Esophagus muscularis mucosa (tissue), 4 donors: Measurements from ENCODE around the gene MUC21. TPM values are rescaled to one million over a fixed set of nuclear protein-coding genes. Genes with fewer than 3 reads are reported as not detected.

Experiments used
- DNase-seq: peaks from one replicate; pipeline ENCODE4 v3.0.0-alpha.2; 2017; ENCODE audit errors: extremely low spot score
- H3K27ac ChIP-seq, 4 donors: fragments of 200-600 bp; sonication (generic); replicated peaks in 1 of 4; 1 replicate in 3 of 4; 2 replicates in 1 of 4; pipeline ENCODE4 v1.5.1; 2016 to 2019; ENCODE audit warnings: mild to moderate bottlenecking in 1 of 4
- H3K27me3 ChIP-seq, 4 donors: fragments of 200-600 bp; sonication (generic); one replicate each; pipeline versions ENCODE4 v1.5.1 to v1.6.0; 2016 to 2019
- H3K36me3 ChIP-seq, 4 donors: fragments of 200-600 bp; sonication (generic); one replicate each; pipeline ENCODE4 v1.5.1; 2016 to 2019
- H3K4me1 ChIP-seq, 4 donors: fragments of 200-600 bp; sonication (generic); one replicate each; pipeline ENCODE4 v1.5.1; 2016 to 2019
- H3K4me3 ChIP-seq, 4 donors: fragments of 200-600 bp; sonication (generic); 1 replicate in 2 of 4; 2 replicates in 2 of 4; pipeline ENCODE4 v1.5.1; 2016 to 2019; ENCODE audit warnings: mild to moderate bottlenecking in 4 of 4, moderate library complexity in 1 of 4
- H3K9me3 ChIP-seq, 4 donors: fragments of 200-600 bp; sonication (generic); 1 replicate in 3 of 4; 2 replicates in 1 of 4; pipeline ENCODE4 v1.5.1; 2016 to 2019
- EP300 ChIP-seq: sonication (generic); formaldehyde crosslinking; IDR thresholded peaks from one replicate; pipeline ENCODE4 v1.6.1; 2017; ENCODE audit warnings: antibody characterized with exemption
- POLR2A ChIP-seq: fragments of 450-650 bp; IDR thresholded peaks from one replicate; pipeline ENCODE4 v1.6.1; 2017; ENCODE audit warnings: antibody characterized with exemption, moderate library complexity, mild to moderate bottlenecking, low read depth
- POLR2AphosphoS5 ChIP-seq, 2 donors: sonication (generic); formaldehyde crosslinking; IDR thresholded peaks; one replicate each; pipeline ENCODE4 v1.6.1; 2017; ENCODE audit warnings: antibody characterized with exemption in 2 of 2
- WGBS: methylation state at CpG from one replicate; pipeline ENCODE4 v1.1.5; 2018; 5-methylcytosine and 5-hydroxymethylcytosine counted together
- intact Hi-C: fragments of 100-400 bp; cut with DNase I; formaldehyde crosslinking; loops from one replicate; pipeline ENCODE4 v1.15.1; 2023
- total RNA-seq, 4 donors: library from RNA; depleted of rRNA; stranded (reverse); fragments of >200 nt; gene quantifications; one replicate each; pipeline versions ENCODE4 v1.1.0 to v1.2.1, GENCODE V29; 2016
- TF ChIP-seq, protein P1 (sequence below), 3 experiments: fragments of 200-600 bp in 2 of 3; fragments of 450-650 bp in 1 of 3; sonication (generic) in 2 of 3; IDR thresholded peaks; one replicate each; pipeline ENCODE4 v1.5.1; 2017 to 2019; ENCODE audit warnings: antibody characterized with exemption in 3 of 3, mild to moderate bottlenecking in 2 of 3, moderate library complexity in 1 of 3

The MUC21 gene
- total RNA-seq, 4 donors from 2014 or later = 2.1 TPM; not detected in 3

DNA sequence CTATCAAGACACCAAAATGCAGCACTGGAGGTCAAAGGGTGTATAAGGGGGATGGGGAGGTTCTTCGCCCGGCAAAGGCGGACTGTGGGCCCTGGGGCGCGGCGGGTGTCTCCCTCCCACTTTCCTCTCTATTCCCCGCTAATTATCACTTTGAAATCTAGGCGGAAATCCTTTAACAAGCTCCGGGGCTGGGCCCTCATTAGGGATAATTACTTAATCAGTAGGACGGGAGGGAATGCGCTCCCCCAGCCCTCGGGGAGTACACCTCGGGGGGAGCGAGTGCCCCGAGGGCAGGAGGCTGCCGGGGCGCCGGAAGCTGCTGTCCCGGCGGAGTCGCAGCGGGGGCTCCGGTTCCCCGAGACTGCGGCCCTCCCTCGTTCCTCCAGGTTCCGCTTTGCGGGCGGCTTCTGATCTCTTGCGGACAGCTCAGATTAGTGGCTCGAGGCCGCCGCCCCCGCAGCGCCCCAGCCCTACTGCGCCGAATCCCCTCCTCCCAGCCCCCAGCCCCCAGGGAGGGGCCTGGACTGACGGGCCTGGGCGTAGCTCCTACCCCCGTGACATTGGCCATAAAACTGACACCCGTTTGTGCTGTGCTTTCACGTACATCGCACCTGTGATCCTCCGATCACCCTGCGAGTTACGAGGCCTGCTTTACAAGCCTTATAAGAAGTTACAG, 28.0 kb upstream of the MUC21 start:
- Histone ChIP-seq H3K4me1 (peaks cover 10 to 13% (median 13%) of the 10 kb centered on the region in 4 donors), H3K36me3 (no peaks in the 10 kb centered on the region), H3K4me3 (peak overlapping the region; percentile 54 to 62 (median 55)), H3K27ac (peak overlapping the region in 2 of 4 donors; percentile 17 to 24), H3K9me3 (no peaks in the 10 kb centered on the region), H3K27me3 (peaks cover 0 to 44% (median 0%) of the 10 kb centered on the region in 4 donors)
- 17% methylated on average over 10 of the region's 46 CpGs for WGBS
- peak in 1 of 2 donors; percentile 11 for TF ChIP-seq POLR2AphosphoS5 (IDR thresholded peaks at IDR 0.05)
- TF ChIP-seq, protein P1, sequence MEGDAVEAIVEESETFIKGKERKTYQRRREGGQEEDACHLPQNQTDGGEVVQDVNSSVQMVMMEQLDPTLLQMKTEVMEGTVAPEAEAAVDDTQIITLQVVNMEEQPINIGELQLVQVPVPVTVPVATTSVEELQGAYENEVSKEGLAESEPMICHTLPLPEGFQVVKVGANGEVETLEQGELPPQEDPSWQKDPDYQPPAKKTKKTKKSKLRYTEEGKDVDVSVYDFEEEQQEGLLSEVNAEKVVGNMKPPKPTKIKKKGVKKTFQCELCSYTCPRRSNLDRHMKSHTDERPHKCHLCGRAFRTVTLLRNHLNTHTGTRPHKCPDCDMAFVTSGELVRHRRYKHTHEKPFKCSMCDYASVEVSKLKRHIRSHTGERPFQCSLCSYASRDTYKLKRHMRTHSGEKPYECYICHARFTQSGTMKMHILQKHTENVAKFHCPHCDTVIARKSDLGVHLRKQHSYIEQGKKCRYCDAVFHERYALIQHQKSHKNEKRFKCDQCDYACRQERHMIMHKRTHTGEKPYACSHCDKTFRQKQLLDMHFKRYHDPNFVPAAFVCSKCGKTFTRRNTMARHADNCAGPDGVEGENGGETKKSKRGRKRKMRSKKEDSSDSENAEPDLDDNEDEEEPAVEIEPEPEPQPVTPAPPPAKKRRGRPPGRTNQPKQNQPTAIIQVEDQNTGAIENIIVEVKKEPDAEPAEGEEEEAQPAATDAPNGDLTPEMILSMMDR (IDR thresholded peaks at IDR 0.05) = no peak
- intact Hi-C loops = no loop called here
- no peak for DNase-seq

DNA sequence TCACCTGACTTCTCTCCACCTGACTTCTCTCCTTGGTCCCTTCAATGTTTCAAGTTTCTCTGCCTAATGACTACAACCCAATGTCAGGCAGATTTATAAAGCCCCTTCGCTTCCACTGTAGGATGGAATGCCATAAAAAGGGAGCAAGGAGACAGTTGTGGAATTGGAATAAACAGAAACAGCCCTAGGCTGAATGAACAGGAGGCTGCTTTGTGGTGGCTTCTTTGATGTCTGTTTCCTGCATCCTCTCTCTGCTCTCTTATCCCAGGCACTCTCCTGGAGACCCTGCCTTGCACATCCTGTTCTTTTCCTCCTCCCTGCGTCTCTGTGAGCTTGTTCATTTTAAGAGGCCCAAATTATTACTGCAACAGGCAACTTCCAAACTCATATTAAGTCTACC, 25.8 kb upstream of the MUC21 start:
- Histone ChIP-seq H3K36me3 (no peaks in the 10 kb centered on the region), H3K9me3 (no peaks in the 10 kb centered on the region), H3K27me3 (peaks cover 0 to 29% (median 0%) of the 10 kb centered on the region in 4 donors), H3K4me3 (no peak overlapping the region), H3K27ac (no peak overlapping the region), H3K4me1 (peaks cover 10 to 13% (median 13%) of the 10 kb centered on the region in 4 donors)
- no peak for TF ChIP-seq POLR2AphosphoS5 (IDR thresholded peaks at IDR 0.05)
- no peak for TF ChIP-seq EP300
- no peak for TF ChIP-seq POLR2A
- TF ChIP-seq, protein P1 (IDR thresholded peaks at IDR 0.05) = no peak
- 77% methylated on average over 2 of the region's 2 CpGs for WGBS
- no peak for DNase-seq
- intact Hi-C loops = no loop called here

DNA sequence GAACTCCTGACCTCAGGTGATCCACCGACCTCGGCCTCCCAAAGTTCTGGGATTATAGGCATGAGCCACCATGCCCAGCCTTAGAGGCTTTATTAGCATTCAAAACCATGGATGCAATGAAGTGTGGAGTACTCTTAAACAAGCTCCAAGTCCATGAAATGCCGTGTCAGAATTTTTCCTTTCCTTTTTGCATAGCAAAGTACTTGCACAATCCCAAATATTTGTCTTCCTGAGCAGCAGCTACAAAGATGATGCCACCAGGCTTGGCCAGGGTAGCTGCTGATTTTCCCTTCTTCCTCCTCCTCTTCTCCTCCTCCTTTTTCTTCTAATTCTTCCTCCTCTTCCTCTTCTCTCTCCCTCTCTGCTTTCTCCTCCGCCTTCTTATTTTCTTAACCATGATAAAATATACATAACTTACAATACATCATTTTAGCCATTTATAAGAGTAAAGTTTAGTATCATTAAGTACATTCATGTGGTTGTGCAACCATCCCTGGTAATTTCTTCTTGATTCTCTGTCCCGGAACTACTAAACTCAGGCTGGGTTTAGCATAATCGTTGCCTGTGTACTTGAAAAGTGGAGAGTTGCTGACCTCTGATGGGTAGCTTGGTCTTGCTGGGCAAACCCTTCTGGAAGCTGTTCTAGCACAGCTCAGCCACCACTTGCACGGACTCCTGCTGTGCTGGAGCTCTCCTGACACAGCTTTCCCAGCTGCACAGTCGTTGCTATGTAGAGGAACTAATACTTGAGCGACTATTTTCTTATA, 22.4 kb upstream of the MUC21 start:
- 65% methylated on average over 9 of the region's 9 CpGs for WGBS
- intact Hi-C loops = no loop called here
- H3K4me1 ChIP-seq = peaks cover under 1 to 1% (median under 1%) of the 10 kb centered on the region in 4 donors

DNA sequence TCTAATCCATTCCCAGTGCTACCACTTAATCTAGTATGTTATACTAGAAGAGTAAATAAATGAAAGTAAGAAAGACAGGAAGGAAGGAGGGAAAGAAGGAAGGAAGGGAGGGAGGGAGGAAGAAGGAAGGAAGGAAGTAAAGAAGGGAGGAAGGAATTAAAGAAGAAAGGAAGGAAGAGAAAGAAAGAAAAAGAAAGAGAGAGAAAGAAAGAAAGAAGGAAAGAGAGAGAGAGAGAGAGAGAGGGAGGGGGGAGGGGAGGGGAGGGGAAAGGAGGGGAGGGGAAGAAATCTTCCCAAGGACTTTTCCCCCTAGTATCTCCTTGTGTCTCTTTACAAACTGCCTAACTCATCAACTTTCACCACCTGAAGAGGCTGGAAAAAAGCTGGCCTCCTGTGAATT, 20.8 kb upstream of the MUC21 start:
- TF ChIP-seq POLR2AphosphoS5 (IDR thresholded peaks at IDR 0.05) (no peak), POLR2A (no peak), EP300 (no peak)
- TF ChIP-seq, protein P1 (IDR thresholded peaks at IDR 0.05) = no peak
- H3K9me3 ChIP-seq = no peaks in the 10 kb centered on the region
- intact Hi-C loops = no loop called here

More for the DNA sequence above, 22.4 kb upstream of the MUC21 start:
- no peak overlapping the region for H3K27ac ChIP-seq
- TF ChIP-seq EP300 (no peak), POLR2AphosphoS5 (IDR thresholded peaks at IDR 0.05) (no peak), POLR2A (no peak)
- TF ChIP-seq, protein P1 (IDR thresholded peaks at IDR 0.05) = no peak
- no peaks in the 10 kb centered on the region for H3K36me3 ChIP-seq
- H3K9me3 ChIP-seq = no peaks in the 10 kb centered on the region
- H3K27me3 ChIP-seq = peaks cover 0 to 20% (median 0%) of the 10 kb centered on the region in 4 donors
- DNase-seq = no peak
- no peak overlapping the region for H3K4me3 ChIP-seq

More for the DNA sequence above, 20.8 kb upstream of the MUC21 start:
- H3K4me3 ChIP-seq = no peak overlapping the region
- DNase-seq = no peak
- no peaks in the 10 kb centered on the region for H3K4me1 ChIP-seq
- H3K27me3 ChIP-seq = peaks cover 0 to 13% (median 0%) of the 10 kb centered on the region in 4 donors
- H3K36me3 ChIP-seq = no peaks in the 10 kb centered on the region
- no peak overlapping the region for H3K27ac ChIP-seq
